HG03135 (cell line): ENCODE data around the gene ACCSL.

ENCODE experiments used
- ATAC-seq: cut with Tn5 transposase; IDR thresholded peaks from one replicate; pipeline ENCODE4 v1.9.1; 2021; ENCODE audit warnings: mild to moderate bottlenecking, moderate library complexity; ENCODE audit not compliant: unreplicated experiment

The ACCSL gene

GRCh38 chr11:44047931-44048431 lies at the start of gene ACCSL:
Gene ACCSL, plus strand, starts transcription at chr11:44047981. Its CDS starts 56 bp downstream, at chr11:44048037.
- ATAC-seq, result no peak

- ATAC-seq, result no peak
Observed at GRCh38 chr11:43998308-43998707, 49.5 kb upstream of the ACCSL start.

GRCh38 chr11:44000731-44001130 lies 47.0 kb upstream of the ACCSL start:
- ATAC-seq, result no peak

GRCh38 chr11:44002191-44003093 lies 45.3 kb upstream of the ACCSL start:
- no peak for ATAC-seq

- no peak for ATAC-seq
Observed at GRCh38 chr11:44003736-44004451, 43.9 kb upstream of the ACCSL start.

- no peak for ATAC-seq
Observed at GRCh38 chr11:44004452-44005062, 43.2 kb upstream of the ACCSL start.

GRCh38 chr11:44005063-44005701 lies 42.6 kb upstream of the ACCSL start:
- ATAC-seq, result no peak

GRCh38 chr11:44005956-44006355 lies 41.8 kb upstream of the ACCSL start:
- no peak for ATAC-seq

GRCh38 chr11:44006917-44007361 lies 40.8 kb upstream of the ACCSL start:
- ATAC-seq, result no peak

GRCh38 chr11:44007481-44008087 lies 40.2 kb upstream of the ACCSL start:
- no peak for ATAC-seq

- no peak for ATAC-seq
Observed at GRCh38 chr11:44008088-44008501, 39.7 kb upstream of the ACCSL start.

GRCh38 chr11:44008698-44009097 lies 39.1 kb upstream of the ACCSL start:
- no peak for ATAC-seq

- ATAC-seq, result no peak
Observed at GRCh38 chr11:44010789-44011251, 37.0 kb upstream of the ACCSL start.

GRCh38 chr11:44011797-44012196 lies 36.0 kb upstream of the ACCSL start:
- ATAC-seq, result no peak

- no peak for ATAC-seq
Observed at GRCh38 chr11:44014968-44015623, 32.7 kb upstream of the ACCSL start.

GRCh38 chr11:44015624-44016007 lies 32.2 kb upstream of the ACCSL start:
- ATAC-seq, result no peak

- ATAC-seq, result no peak
Observed at GRCh38 chr11:44016131-44016530, 31.6 kb upstream of the ACCSL start.

GRCh38 chr11:44016546-44017442 lies 31.0 kb upstream of the ACCSL start:
- no peak for ATAC-seq
